Measurements from ENCODE around the gene CD53. TPM values are rescaled to one million over a fixed set of nuclear protein-coding genes. Genes with fewer than 3 reads are reported as not detected.

Gene CD53, protein sequence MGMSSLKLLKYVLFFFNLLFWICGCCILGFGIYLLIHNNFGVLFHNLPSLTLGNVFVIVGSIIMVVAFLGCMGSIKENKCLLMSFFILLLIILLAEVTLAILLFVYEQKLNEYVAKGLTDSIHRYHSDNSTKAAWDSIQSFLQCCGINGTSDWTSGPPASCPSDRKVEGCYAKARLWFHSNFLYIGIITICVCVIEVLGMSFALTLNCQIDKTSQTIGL
- total RNA-seq (2022; extraction: Qiagen RNA extraction; ENCODE audit: low read depth) = 0.05 TPM in 1 of 5 replicates, not detected in the others

DNA sequence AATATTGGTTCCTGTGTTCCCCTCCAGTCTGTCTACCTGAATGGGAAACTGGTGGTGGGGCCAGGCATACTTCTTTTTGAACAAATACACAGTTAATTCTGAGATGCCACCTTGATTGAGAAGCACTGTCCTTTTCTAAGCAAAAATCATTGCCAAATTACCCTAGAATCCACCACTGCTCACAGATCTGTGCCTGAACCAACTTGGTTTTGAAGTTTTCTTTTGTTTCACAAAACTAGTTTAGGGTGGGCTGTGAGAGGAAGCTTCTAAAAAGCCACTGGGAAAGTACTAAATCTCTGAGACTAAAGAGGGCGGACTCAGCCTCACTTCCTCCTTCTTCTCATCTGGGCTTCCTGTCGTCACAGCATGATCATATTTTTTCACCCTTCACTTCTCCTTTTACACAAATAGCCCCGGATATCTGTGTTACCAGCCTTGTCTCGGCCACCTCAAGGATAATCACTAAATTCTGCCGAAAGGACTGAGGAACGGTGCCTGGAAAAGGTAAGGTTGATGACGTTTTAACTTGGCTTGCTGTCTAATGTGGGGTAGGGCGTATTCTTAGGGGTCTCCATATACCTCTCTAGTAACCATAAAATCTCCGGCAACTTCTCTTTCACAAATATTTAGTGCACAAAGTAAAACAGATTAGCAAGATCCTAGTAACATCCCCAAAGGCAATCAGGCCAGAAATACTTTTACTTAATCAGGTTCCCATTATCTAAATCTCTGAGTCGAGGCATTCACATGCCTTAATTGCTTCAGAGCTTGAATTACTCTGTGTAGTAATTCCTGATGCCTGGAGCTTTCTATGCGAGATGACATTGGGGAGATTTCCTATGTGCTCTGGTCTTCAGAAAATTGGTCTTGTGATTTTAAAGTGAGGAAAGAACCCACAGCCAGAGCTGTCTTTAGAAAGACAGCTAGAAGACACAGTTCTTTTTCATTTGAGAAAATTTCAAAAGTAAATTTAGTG is at the start of gene CD53:
CD53 (plus strand) TSS at position 404 of the 976 bp plus-strand sequence. CDS start 18,261 bp downstream, outside the sequence.

Other genes with a start within 250 kb of the CD53 start
- gene KCNA3, start 198.2 kb upstream of the CD53 start, total RNA-seq (2022; extraction: Qiagen RNA extraction; ENCODE audit: low read depth) = not detected in 5 replicates
- gene LRIF1, start 90.8 kb downstream of the CD53 start, total RNA-seq (2022; extraction: Qiagen RNA extraction; ENCODE audit: low read depth) = 16.3 to 26.2 TPM (median 20.2 TPM) in 5 replicates

Measured in A549 treated with CpdA at 1 μM for 4 hours (cell line).